GM18508 (cell line): ENCODE measurements around the gene PPM1H.

Experiments used
- ATAC-seq: cut with Tn5 transposase; IDR thresholded peaks from one replicate; pipeline ENCODE4 v1.9.1; 2021; ENCODE audit warnings: moderate number of reproducible peaks; ENCODE audit not compliant: insufficient read depth, unreplicated experiment

The PPM1H gene

DNA sequence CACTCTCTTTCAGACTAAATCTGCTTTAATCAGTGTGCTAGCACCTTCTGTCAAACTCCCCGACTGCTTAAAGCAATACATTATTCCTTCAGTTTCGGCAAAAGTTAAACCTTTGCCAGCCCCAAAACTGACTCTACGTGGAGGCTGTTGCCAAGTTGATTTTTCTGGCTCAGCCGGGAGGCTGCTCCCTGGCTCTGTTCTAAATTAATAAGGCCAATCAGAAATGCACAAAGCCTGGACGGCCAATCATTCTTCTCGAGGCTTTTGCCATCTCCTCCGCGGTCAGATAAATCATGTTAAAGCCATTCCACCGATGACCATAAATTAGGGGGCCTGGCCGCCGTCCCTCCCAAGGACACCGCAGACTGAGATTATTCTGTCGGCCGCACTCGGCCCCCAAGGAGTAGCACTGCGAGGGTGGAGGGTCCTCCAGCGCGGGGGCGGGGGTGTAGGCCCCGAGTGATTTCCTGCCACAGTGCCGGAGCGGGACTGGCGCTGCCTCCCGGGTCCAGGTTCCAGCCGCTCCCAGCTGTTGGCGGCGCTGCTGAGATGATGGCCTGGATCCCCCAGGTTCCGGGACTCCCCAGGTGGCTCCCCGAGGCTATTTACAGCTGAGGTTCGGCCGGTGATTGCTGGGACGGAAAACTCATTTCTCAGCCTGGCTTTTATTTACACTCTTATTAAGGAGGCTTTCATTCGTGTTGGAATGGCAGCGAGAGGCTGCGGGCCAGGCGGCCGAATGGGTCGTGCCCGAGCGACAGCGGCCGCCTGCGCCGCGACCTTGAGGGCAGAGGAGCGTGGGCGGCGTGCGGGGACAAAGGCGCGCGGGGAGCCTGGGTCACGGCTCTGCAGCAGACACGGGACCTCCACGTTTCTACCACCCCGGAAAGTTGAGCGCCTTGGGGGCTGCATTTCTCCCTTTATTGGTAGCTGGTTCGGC, 303.2 kb downstream of the PPM1H start:
- ATAC-seq, result no peak

DNA sequence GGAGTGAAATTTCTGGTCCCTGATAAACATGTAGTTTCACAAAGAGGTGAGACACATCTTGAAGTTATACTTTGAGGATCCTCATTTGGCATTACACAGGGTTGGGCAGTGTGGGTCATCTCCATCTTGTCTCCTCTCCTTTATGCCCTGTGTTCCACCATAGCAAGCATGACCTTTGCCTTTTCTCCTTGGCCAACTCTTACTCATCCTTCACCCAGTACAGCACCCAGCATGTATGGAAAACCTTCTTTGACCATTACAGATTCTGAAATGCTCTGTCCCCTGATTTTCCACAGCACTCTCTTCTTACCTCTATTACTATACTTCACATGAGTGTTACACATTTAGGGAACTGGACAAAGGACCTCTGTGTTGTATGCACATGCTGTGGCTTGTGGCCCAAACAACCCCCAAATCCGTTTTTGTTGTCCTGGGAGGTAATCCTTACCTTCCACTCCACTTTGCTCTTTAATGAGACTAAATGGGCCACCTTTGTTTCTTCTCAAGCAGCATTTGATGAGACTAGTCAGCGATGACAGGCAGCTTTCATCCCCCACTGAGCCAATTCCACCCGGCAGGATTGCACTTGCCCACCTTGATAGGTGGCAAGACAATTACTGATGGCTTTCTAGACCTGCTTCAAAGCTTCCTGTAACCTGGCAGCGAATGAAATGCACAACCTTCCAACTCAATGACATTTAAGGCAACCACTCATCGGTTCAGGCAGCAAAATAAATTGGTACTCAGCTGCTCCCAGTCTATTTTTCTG, 304.8 kb downstream of the PPM1H start:
- no peak for ATAC-seq

DNA sequence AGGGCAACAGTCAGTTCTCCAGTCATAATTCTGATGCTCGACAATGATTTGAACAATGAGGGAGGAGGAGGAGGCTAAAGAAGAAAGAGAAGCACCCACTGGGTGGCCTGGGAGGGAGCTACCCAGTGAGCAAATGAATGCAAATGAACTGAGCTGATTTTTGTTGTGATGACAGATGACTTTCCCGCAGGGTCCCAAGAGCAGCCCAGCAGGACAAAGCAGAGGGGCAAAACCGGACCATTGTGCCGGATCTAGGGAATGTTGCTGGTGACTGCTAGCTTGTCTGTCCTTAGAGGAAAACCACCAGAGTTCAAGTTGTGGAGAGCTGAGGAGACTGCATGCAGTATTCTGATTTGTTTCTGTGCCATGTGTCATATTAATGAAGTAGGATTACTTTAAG, 305.5 kb downstream of the PPM1H start:
- ATAC-seq, result no peak

DNA sequence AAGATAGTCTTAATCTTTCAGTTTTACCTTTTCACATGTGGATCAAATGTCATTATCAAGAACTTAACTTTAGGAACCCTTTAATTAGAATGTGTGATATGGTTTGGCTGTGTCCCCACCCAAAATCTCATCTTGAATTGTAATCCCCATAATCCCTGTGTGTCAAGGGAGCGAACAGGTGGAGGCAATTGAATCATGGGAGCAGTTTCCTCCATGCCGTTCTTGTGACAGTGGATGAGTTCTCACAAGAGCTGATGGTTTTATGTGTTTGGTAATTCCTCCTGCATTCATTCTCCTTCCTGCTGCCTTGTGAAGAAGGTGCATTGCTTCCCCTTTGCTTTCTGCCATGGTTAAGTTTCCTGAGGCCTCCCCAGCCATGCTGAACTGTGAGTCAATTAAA, 307.8 kb downstream of the PPM1H start:
- ATAC-seq, result no peak

DNA sequence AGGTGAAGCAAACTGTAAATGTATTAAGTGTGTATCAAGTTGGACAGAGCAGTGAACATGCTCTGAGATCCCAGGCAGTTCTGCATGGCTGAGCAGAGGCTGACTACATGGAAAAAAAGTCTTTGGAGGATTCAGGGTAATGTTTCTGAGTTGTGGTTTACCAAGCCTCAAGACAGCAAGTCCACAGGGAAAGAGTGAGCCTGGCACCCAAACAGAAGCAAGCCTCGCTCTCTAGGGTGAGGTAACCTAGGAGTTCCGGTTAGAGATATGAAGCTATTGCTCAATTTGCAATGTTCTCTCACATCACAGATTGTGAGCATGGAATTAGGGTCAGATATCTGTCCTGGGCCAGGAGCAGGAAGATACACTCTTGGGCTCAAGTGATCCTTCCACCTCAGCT, 309.7 kb downstream of the PPM1H start:
- ATAC-seq, result no peak

DNA sequence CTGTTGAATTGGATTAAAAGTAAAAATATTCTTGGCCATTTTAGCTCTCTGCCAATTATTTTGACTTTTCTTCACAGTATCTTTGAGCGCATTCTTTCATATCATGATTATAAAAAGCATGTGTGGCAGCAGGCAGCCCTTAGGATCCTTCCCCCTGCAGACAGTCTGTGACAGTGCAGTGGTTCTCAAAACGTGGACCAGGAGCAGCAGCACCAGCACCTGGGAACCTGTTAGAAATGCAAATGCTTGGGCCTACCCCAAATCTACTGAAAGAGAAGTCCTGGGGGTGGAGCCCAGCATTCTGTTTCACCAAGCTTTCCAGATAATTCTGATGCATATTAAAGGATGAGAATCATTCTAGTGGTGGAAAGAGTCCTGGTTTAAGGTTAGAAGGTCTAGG, 312.8 kb downstream of the PPM1H start:
- no peak for ATAC-seq

DNA sequence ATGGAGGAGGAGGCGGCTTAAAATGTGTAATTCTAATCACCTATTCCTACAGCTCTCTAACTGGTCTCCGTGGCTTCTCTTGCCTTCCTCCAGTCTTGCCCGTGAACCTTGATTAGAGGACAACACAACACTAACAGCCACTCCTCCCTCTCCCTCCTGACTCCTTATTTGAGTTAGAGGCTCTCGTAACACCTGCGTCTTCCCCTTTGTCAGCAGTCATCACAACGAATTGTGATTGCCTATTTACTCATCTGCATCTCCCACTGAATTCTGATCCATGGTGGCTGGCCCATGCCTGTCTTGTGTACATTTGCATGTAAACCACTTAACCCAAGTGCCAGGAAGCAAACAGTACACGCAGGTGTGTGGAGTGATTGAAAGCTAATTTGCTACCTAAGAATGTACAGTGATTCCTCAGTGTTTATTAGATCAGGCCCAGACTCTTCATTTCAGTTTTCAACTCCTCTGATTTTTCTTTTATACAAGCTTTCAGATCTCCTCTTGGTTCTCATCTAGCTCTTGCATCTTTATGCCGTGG, 313.8 kb downstream of the PPM1H start:
- no peak for ATAC-seq

DNA sequence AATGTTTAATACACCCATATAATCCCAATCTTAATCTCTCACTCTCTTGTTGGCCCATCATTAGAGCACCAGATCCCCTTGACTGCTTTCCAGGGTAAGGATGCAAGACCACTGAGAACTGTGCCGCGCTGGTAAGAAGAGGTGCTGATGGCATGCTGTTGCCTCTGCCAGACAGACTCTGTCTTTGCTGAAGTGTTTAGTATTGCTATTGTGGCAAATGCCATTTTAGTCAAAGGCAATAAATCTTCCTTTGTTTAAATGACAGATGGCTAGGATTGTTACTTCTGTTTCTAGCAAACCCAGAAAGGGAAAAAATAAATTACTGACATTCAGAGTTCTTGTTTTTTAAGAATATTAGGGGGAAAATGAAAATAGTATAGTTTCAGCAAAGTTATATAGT, 316.0 kb downstream of the PPM1H start:
- no peak for ATAC-seq

DNA sequence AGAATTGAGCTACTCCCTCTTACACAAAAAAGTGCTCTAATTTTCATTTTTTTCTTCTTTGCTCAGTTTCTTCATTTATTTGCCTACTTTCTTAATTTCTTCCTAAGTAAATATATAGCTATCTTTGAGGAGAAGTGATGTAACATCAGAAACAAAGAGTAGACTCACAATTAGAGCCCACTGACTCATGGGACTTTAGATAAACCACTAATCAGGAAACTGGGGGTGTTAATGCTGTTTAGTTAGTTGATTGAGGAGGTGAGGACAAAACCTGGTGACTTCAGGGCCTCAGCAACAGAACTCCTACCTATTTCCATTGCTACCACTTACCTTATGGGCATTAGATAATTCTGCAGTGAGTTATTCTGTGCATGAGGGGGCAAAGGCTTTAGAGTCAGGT, 316.6 kb downstream of the PPM1H start:
- no peak for ATAC-seq

DNA sequence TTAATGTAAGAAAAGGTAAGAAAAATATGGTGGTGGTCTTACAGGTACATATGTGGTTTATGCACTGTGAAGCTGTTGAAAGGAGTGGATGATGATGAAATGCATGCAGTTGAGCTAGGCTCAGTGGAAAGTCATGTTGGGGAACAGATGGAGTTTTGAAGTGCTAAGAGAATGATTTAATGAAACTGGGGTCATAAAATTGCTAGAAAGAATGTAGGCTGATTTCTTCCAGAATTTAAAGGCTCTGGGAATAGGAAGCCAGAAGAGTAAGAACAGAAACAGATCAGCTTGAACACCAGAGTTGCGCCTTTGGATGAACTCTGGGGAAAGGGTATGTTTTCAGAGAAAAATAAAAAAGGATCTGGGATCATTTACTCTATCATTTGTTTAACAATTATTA, 321.9 kb downstream of the PPM1H start:
- ATAC-seq, result no peak

DNA sequence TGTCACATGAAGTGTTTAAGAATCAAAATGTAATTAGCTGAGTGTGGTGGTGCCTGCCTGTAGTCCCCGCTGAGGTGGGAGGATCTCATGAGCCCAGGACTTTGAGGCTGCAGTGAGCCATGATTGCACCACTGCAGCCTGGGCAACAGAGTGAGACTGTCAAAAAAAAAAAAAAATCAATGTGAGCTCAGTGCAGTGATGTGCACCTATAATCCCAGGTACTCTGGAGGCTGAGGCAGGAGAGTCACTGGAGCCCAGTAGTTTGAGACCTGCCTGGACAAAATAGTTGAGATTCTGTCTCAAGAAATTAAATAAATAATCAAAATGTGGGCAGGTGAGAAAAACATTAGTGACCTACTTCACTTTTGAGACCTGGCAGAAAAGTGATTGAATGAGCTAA, 328.3 kb downstream of the PPM1H start:
- ATAC-seq, result no peak

DNA sequence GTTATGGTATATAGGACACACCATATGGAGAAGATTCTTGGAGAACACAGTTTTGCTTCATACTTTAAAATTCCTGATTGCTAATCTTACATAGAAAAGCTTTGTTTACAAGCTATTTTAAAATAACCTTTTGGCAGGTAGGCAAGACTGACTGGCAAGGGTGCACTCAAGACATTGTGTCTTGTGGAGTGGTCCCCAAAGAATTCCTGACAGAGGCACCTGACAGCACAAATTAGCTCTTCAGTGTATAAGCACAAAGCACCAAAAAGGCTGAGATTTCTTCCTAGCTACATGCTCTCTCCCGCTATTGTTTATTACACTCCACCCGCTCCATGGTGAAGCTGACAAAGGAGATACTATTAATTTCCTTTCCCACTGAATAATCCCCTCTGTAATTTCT, 329.0 kb downstream of the PPM1H start:
- no peak for ATAC-seq

DNA sequence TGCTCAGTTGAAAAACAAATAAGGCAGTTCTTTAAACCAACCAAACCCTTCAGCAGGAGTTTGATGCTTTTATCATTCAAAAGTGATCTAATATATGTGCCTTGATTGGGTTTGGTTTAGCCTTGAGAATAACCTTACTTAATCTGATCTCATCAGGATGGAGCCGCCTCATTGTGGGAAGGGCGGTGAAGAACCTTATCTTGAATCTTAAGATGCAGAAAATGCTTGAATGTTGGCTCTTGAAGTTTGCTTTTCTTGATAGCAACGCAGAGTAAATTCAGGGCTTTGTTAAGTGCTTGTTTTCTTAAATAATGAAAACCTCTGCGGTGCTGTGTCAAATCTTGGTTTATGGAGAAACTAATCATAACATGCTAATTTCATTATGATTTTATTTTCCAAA, 330.1 kb downstream of the PPM1H start:
- no peak for ATAC-seq

DNA sequence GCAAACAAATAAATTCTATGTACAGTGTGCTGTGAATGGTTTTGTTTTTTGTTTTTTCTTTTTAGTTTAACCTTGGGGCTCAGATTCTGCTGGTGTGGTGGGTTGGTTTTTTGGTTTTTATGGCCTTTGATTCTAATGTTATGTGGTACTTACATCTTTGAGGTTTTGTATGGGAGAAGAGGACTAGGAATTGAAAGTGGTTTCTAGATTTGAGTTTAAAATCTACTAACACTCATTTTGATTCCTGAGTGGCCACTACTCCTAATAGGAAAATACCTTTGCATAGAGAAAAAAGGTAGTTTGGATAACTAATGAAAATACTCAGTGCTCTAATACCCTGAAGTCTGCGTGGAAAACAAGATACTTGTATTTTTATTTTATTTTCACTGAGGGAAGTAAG, 330.6 kb downstream of the PPM1H start:
- no peak for ATAC-seq

DNA sequence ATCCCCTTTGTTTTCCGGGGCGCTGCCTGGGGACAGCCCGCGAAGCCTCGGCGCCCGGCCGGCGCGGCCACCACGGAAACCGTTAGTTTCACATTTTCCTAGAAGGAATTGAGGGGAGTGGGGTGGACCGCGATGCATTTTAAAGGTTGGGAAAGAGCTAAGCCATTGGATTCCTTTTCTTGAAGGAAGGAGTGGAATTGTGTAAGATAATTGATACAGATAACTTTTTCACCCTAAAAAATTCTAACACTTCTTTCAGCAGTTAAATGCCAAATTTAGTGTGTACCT, 331.2 kb downstream of the PPM1H start:
- ATAC-seq, result no peak

DNA sequence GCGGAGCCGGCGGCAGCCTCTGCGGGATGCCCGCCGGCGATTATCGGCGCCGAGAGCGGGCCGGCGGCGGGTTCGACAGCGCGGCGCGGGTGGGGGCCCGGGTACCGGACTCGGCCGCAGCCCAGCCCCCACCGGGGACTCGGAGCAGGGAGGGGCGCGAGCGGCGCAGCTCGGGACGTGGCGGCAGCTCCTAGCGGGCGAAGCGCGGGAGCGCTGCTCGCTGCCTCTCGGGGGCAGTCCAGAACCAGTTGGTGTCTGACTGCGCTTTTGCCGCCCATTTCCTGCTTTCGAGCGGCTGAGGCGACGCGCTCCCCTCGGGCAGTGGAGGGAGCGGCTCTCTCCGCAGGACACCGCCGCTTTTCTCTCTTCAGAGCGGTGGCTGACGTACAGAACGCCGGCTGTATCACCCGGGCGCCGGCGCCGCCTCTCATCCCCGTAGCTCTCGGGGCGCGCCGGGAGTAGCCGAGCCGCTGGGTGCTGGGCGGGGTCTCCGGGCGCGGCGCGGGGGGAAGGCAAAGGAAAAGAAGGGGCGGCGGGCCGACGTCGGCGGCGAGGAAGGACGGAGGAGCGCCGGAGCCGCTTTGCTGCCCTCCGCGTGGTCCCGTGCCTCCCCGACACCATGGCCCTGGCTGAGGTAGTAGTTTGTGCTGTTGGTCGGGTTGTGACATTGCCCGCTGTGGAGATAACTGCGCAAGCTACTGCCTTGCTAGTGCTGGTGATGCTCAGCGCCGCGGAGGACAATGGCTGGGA, 331.7 kb downstream of the PPM1H start:
- ATAC-seq, result peak; percentile 47

DNA sequence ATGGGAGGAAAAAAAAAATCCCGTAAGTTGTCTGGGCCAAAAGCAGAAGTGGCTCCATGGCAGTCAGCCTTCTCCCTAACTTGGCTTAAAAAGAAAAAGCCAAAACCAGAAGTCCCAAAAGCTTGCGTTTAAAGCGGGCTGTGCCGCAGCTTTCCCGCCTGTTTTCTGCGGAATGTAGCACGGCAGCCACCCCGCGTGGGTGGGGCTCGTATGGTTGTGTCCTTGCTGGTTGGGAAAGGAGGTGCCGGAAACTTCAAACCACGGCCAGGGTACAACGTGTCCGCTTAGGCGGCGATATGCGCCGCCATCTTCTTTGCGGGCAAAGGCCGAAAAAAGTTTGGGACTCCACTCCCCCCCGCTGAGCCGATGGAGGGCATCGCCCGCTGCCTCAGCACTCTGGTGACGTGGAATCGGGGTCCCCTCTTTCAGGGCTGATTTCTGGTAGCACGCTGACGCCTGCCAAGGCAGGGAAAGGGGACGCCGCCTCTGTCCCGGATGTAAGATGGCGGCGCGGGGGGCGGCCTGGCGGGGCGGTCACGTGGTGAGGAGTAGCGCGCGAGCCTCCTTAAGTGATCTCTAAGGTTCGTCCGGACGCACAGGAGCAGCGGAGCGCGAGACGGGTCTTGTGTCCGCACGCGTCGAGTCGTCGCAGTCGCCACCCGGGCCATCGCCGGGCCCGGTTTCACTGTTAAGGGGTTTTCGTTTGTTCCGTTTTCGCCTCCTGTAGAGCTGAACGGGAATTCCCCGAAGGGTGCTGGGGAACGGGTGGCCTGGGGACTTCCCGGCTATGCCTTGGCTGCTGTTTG, 332.5 kb downstream of the PPM1H start:
- peak; percentile 57 for ATAC-seq

DNA sequence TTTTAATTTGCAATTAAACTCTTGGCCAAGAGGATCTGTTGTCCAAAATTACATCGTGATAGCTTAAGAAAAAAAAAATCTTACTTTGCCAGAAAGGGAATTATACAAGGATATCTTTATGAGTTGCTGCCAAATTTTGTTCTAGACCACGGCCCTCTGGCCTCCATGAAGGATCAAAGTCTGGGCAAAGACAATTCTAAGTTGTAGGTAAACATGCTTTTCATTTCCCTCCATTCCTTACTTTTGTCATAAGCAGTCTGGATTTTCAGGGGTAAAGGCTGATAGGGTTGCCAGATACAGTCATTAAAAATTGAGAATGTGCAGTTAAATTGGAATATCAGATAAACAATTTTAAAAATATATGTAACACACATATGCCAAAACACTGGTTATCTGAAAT, 333.2 kb downstream of the PPM1H start:
- no peak for ATAC-seq

DNA sequence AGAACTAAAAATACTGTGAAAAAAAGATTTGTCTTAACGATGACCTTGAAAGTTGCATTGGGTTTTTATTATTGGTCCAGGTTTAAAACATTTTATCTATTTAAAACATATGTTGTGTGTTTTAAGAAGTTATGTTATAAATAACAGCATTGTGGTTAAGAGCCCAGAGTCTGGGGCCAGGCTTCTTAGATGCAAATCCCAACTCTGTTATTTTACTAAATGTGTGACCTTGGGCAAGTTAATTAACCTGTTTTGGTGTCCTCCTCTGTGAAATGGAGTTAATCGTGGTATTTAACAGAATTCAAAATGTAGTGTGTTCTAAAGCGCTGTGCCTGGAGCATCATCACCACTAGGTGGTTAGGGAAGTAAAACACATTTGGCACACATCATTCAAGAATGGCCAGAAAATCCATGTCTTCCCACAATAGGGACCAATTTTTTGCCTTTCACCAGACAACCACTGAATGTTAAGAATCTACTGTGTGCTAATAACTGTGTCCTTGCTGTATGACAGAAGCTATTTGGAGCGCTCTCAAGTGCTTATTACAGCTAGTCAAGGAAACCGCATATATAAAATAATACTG, 335.0 kb downstream of the PPM1H start:
- no peak for ATAC-seq

DNA sequence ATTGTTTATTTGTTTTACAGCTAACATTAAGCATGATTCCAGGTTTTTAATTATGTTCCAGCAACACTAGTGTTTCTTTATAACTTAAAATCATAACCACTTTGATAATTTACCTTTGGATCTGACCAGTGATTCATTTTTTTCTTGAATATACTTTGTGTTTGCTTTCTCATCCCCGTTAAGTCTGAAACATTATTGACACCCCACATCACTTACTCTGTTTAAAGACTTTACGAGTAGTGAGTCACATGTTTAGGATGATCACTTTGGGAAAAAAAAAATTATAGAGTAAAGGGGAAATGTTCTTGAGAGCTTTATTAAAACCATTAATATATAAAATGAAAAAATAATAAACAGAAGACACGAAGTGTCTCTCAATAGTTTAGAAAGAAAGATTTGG, 336.1 kb downstream of the PPM1H start:
- ATAC-seq, result no peak
